Bronchial epithelial cell (primary cell): ENCODE results near the gene LMO1. TPM values are rescaled to one million over a fixed set of nuclear protein-coding genes. Genes with fewer than 3 reads are reported as not detected.

ENCODE experiments used
- DNase-seq: peaks from one replicate; pipeline ENCODE4 v3.0.0-alpha.2; 2010; ENCODE audit warnings: low read depth
- FAIRE-seq: peaks from 2 replicates; lab custom pipeline; 2011; peaks lifted over from hg19 to GRCh38; lab: Jason Lieb, UNC
- H3K27me3 ChIP-seq: 2 replicates; pipeline ENCODE4 v1.5.1; 2011; ENCODE audit warnings: low read length; ENCODE audit not compliant: control insufficient read depth, insufficient read depth
- H3K36me3 ChIP-seq: 2 replicates; pipeline ENCODE4 v1.5.1; 2011; ENCODE audit warnings: low read length; ENCODE audit not compliant: control insufficient read depth, insufficient read depth
- H3K4me3 ChIP-seq: 2 replicates; pipeline ENCODE4 v1.5.1; 2011; ENCODE audit warnings: mild to moderate bottlenecking, low read depth, low read length, control low read depth
- total RNA-seq: library from RNA; depleted of rRNA; stranded (reverse); fragments of >200 nt; gene quantifications from 2 replicates; pipeline ENCODE4 v1.2.1, GENCODE V29; 2014
- TF ChIP-seq, protein P1 (sequence below): IDR thresholded peaks from 2 replicates; pipeline ENCODE4 v1.5.1; 2011; ENCODE audit warnings: mild to moderate bottlenecking, moderate library complexity, low read length, control low read depth, inconsistent platforms; ENCODE audit not compliant: insufficient read depth, severe bottlenecking

Gene LMO1
- total RNA-seq, 1 donor from 2014 or later: not detected

GRCh38 chr11:8222820-8223512 is 40.7 kb downstream of the LMO1 start:
- no peak for FAIRE-seq
- TF ChIP-seq, protein P1, sequence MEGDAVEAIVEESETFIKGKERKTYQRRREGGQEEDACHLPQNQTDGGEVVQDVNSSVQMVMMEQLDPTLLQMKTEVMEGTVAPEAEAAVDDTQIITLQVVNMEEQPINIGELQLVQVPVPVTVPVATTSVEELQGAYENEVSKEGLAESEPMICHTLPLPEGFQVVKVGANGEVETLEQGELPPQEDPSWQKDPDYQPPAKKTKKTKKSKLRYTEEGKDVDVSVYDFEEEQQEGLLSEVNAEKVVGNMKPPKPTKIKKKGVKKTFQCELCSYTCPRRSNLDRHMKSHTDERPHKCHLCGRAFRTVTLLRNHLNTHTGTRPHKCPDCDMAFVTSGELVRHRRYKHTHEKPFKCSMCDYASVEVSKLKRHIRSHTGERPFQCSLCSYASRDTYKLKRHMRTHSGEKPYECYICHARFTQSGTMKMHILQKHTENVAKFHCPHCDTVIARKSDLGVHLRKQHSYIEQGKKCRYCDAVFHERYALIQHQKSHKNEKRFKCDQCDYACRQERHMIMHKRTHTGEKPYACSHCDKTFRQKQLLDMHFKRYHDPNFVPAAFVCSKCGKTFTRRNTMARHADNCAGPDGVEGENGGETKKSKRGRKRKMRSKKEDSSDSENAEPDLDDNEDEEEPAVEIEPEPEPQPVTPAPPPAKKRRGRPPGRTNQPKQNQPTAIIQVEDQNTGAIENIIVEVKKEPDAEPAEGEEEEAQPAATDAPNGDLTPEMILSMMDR: no peak
- H3K27me3 ChIP-seq: peaks cover 10% of the 10 kb centered on the region
- H3K36me3 ChIP-seq: no peaks in the 10 kb centered on the region
- H3K4me3 ChIP-seq: no peak overlapping the region
- no peak for DNase-seq

GRCh38 chr11:8221917-8222495 is 41.7 kb downstream of the LMO1 start:
- TF ChIP-seq, protein P1: no peak
- H3K4me3 ChIP-seq: no peak overlapping the region
- no peak for DNase-seq
- no peaks in the 10 kb centered on the region for H3K36me3 ChIP-seq
- H3K27me3 ChIP-seq: peaks cover 10% of the 10 kb centered on the region
- FAIRE-seq: no peak

GRCh38 chr11:8221046-8221723 is 42.5 kb downstream of the LMO1 start:
- Histone ChIP-seq H3K4me3 (no peak overlapping the region), H3K36me3 (no peaks in the 10 kb centered on the region), H3K27me3 (peaks cover 10% of the 10 kb centered on the region)
- DNase-seq (no peak), FAIRE-seq (peak; percentile 32)
- TF ChIP-seq, protein P1: no peak

GRCh38 chr11:8220261-8221045 is 43.2 kb downstream of the LMO1 start:
- FAIRE-seq (no peak), DNase-seq (no peak)
- H3K4me3 ChIP-seq: no peak overlapping the region
- TF ChIP-seq, protein P1: no peak
- peaks cover 10% of the 10 kb centered on the region for H3K27me3 ChIP-seq
- H3K36me3 ChIP-seq: no peaks in the 10 kb centered on the region

- peak; percentile 58 for DNase-seq
- Histone ChIP-seq H3K36me3 (no peaks in the 10 kb centered on the region), H3K27me3 (peaks cover 10% of the 10 kb centered on the region), H3K4me3 (no peak overlapping the region)
- FAIRE-seq: peak; percentile 76
- TF ChIP-seq, protein P1: peak; percentile 75
Measured at GRCh38 chr11:8219257-8220021, 44.2 kb downstream of the LMO1 start.
